K562 (cell line): ENCODE results near the gene TMEM72. TPM values are rescaled to one million over a fixed set of nuclear protein-coding genes. Genes with fewer than 3 reads are reported as not detected.

ENCODE experiments used
- ARID1B ChIP-seq: fragments of 450-650 bp; IDR thresholded peaks from 2 replicates; pipeline ENCODE4 v1.6.1; 2016; ENCODE audit warnings: antibody characterized with exemption, mild to moderate bottlenecking, inconsistent platforms
- ATF1 ChIP-seq, 2 experiments: fragments of 450-650 bp in 1 of 2; IDR thresholded peaks; 2 replicates each; pipeline ENCODE4 v1.6.1; 2016; ENCODE audit warnings: missing compliant biosample characterization in 1 of 2, missing genetic modification characterization in 1 of 2
- BCOR ChIP-seq: fragments of 450-650 bp; IDR thresholded peaks from 2 replicates; pipeline ENCODE4 v1.6.1; 2016
- HMGN3 ChIP-seq: IDR thresholded peaks from 2 replicates; pipeline ENCODE4 v1.6.1; 2011; ENCODE audit warnings: borderline replicate concordance, low read depth, mild to moderate bottlenecking, mixed read lengths, low read length; ENCODE audit not compliant: insufficient read length; ENCODE audit errors: extremely low read depth
- HNRNPLL ChIP-seq: fragments of 200-400 bp; formaldehyde crosslinking; IDR thresholded peaks from 2 replicates; pipeline ENCODE4 v1.6.1; 2017; ENCODE audit warnings: low read length, low read depth, mild to moderate bottlenecking; ENCODE audit not compliant: poor library complexity, severe bottlenecking
- ILK ChIP-seq: fragments of 450-650 bp; IDR thresholded peaks from 2 replicates; pipeline ENCODE4 v1.6.1; 2016; ENCODE audit warnings: missing genetic modification characterization, low read depth, mild to moderate bottlenecking, missing compliant biosample characterization, moderate library complexity, borderline replicate concordance
- L3MBTL2 ChIP-seq: fragments of 450-650 bp; IDR thresholded peaks from 2 replicates; pipeline ENCODE4 v1.6.1; 2016; ENCODE audit warnings: mild to moderate bottlenecking, moderate library complexity
- MEF2D ChIP-seq: conservative IDR thresholded peaks from 2 replicates; pipeline ENCODE4 v1.6.1; 2016; ENCODE audit warnings: low read depth, missing genetic modification characterization, missing compliant biosample characterization
- PHF8 ChIP-seq: fragments of 200-600 bp; sonication (generic); IDR thresholded peaks from 2 replicates; pipeline ENCODE4 v1.6.1; 2012; ENCODE audit warnings: mixed run types, mild to moderate bottlenecking, inconsistent platforms, low read length, moderate library complexity, borderline replicate concordance
- POLR2AphosphoS5 ChIP-seq: IDR thresholded peaks from 2 replicates; pipeline ENCODE4 v1.6.1; 2011; ENCODE audit warnings: mild to moderate bottlenecking, low read depth, low read length, moderate library complexity; ENCODE audit not compliant: control insufficient read depth, insufficient read depth
- RCOR1 ChIP-seq, 2 experiments: IDR thresholded peaks; 2 replicates each; pipeline ENCODE4 v1.6.1; 2012; ENCODE audit warnings: low read depth in 2 of 2, low read length in 2 of 2, borderline replicate concordance in 1 of 2, improper control_type of control experiment in 1 of 2
- SMAD4 ChIP-seq: fragments of 250-450 bp; sonication (Bioruptor Pico); conservative IDR thresholded peaks from 2 replicates; pipeline ENCODE4 v1.8.0; 2021; ENCODE audit warnings: inconsistent platforms, mild to moderate bottlenecking, moderate library complexity
- SNIP1 ChIP-seq: fragments of 450-650 bp; IDR thresholded peaks from 2 replicates; pipeline ENCODE4 v1.7.1; 2017; ENCODE audit warnings: low read depth, mild to moderate bottlenecking
- SRSF1 ChIP-seq: fragments of 200-400 bp; formaldehyde crosslinking; IDR thresholded peaks from 2 replicates; pipeline ENCODE4 v1.6.1; 2017; ENCODE audit warnings: mild to moderate bottlenecking, low read depth, low read length, moderate library complexity
- ZFX ChIP-seq: sonication (generic); formaldehyde crosslinking; IDR thresholded peaks from 2 replicates; pipeline ENCODE4 v1.8.0; 2022; ENCODE audit warnings: mild to moderate bottlenecking, missing genetic modification reagents, moderate library complexity
- ZNF212 ChIP-seq: fragments of 450-650 bp; formaldehyde crosslinking; IDR thresholded peaks from 2 replicates; pipeline ENCODE4 v1.4.0; 2020; ENCODE audit warnings: mild to moderate bottlenecking
- polyA plus RNA-seq, 8 experiments: library from polyadenylated mRNA; depleted of rRNA in 4 of 8; stranded (reverse) in 5 of 8; unstranded in 3 of 8; fragments of >200 nt; fragmentation: Nextera tagmentation in 2 of 8; fragmentation: Illumina TruSeq in 1 of 8; extraction: Ambion mirVana in 2 of 8; extraction: Trizol in 1 of 8; gene quantifications; 2 replicates each; pipeline versions ENCODE4 v1.2.1 to v1.2.3, GENCODE V29; 2011 to 2014; ENCODE audit warnings: inconsistent platforms in 1 of 8, missing spikeins in 1 of 8
- total RNA-seq, 7 experiments: library from RNA; depleted of rRNA in 6 of 7; stranded (reverse); fragments of >200 nt in 6 of 7; fragmentation: Illumina TruSeq in 2 of 7; extraction: Trizol in 2 of 7; gene quantifications; 2 replicates each; pipeline versions ENCODE4 v1.2.1 to v1.2.3, GENCODE V29; 2011 to 2021; ENCODE audit warnings: low replicate concordance in 1 of 7
- TF ChIP-seq, protein P1 (sequence below): IDR thresholded peaks from 3 replicates; pipeline ENCODE4 v1.6.1; 2011; ENCODE audit warnings: borderline replicate concordance, mild to moderate bottlenecking, moderate library complexity; ENCODE audit not compliant: insufficient read length; ENCODE audit errors: extremely low read depth
- TF ChIP-seq, protein P2 (sequence below), 2 experiments: fragments of 150-350 bp in 1 of 2; IDR thresholded peaks; 2 replicates each; pipeline ENCODE4 v1.6.1; 2012 to 2016; ENCODE audit warnings: low read depth in 2 of 2, low read length in 2 of 2, mild to moderate bottlenecking in 1 of 2, moderate library complexity in 1 of 2
- TF ChIP-seq, protein P3 (sequence below): fragments of 450-650 bp; formaldehyde crosslinking; IDR thresholded peaks from 2 replicates; pipeline ENCODE4 v1.4.0; 2022; ENCODE audit warnings: mild to moderate bottlenecking, moderate library complexity

TMEM72 gene
- total and polyA plus RNA-seq, 9 of the 15 experiments (the other 6 are each of a cell fraction or from before 2014, with no cell fraction given): not detected

DNA sequence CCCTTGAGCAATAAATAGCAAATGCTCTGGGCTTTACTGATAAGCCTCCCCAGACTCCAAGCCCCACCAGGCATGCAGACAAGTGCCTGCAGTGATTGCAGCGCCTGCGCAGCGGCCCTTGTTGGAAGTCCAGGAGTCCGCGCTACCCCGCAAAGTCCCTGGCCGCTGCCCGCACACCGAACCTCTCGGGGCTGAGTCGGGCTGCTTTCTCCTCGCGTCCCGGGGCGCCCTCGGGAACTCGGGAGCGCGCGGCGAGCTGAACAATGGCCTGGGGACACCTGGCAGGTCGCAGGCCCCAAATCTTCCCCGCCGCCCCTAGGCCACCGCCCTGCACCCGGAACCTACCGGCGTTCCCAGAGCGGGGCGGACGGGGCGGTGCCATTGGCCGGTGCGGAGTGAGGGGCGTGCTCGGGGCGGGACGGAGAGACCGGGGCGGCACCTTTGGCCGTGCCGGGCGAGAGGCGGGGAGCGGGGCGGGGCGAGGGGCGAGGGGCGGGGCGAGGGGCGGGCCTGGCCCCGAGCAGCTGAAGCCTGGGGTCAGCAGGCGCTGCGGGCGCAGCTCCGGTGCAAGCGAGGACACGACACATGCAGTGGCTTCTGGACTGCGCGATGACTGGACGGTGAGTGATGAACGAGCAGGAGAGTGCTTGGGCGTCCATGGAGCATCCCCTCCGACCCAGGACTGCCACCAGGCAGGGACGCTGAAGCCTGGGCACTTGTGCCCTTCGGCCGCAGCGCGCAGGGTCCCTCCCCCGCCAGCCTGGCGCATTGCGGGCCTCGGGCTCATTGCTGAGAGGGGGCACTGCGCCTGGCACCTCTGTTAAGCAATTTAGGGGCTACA is 48.3 kb downstream of the TMEM72 start, which contains the start of gene RASSF4 (continued):
- TF ChIP-seq PHF8: peak; percentile 80
- peak; percentile 60 for TF ChIP-seq ARID1B
- TF ChIP-seq, protein P1, sequence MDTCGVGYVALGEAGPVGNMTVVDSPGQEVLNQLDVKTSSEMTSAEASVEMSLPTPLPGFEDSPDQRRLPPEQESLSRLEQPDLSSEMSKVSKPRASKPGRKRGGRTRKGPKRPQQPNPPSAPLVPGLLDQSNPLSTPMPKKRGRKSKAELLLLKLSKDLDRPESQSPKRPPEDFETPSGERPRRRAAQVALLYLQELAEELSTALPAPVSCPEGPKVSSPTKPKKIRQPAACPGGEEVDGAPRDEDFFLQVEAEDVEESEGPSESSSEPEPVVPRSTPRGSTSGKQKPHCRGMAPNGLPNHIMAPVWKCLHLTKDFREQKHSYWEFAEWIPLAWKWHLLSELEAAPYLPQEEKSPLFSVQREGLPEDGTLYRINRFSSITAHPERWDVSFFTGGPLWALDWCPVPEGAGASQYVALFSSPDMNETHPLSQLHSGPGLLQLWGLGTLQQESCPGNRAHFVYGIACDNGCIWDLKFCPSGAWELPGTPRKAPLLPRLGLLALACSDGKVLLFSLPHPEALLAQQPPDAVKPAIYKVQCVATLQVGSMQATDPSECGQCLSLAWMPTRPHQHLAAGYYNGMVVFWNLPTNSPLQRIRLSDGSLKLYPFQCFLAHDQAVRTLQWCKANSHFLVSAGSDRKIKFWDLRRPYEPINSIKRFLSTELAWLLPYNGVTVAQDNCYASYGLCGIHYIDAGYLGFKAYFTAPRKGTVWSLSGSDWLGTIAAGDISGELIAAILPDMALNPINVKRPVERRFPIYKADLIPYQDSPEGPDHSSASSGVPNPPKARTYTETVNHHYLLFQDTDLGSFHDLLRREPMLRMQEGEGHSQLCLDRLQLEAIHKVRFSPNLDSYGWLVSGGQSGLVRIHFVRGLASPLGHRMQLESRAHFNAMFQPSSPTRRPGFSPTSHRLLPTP: no peak
- TF ChIP-seq, protein P2, sequence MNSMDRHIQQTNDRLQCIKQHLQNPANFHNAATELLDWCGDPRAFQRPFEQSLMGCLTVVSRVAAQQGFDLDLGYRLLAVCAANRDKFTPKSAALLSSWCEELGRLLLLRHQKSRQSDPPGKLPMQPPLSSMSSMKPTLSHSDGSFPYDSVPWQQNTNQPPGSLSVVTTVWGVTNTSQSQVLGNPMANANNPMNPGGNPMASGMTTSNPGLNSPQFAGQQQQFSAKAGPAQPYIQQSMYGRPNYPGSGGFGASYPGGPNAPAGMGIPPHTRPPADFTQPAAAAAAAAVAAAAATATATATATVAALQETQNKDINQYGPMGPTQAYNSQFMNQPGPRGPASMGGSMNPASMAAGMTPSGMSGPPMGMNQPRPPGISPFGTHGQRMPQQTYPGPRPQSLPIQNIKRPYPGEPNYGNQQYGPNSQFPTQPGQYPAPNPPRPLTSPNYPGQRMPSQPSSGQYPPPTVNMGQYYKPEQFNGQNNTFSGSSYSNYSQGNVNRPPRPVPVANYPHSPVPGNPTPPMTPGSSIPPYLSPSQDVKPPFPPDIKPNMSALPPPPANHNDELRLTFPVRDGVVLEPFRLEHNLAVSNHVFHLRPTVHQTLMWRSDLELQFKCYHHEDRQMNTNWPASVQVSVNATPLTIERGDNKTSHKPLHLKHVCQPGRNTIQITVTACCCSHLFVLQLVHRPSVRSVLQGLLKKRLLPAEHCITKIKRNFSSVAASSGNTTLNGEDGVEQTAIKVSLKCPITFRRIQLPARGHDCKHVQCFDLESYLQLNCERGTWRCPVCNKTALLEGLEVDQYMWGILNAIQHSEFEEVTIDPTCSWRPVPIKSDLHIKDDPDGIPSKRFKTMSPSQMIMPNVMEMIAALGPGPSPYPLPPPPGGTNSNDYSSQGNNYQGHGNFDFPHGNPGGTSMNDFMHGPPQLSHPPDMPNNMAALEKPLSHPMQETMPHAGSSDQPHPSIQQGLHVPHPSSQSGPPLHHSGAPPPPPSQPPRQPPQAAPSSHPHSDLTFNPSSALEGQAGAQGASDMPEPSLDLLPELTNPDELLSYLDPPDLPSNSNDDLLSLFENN (IDR thresholded peaks at IDR 0.05; ENCODE audit: low read depth in 2 of 2, low read length in 2 of 2): no peak
- TF ChIP-seq HMGN3: peak; percentile 71
- TF ChIP-seq POLR2AphosphoS5: 0 out of 2 replicates have a peak, but pooled peaks have one; percentile 32
- TF ChIP-seq ZNF212 (CRISPR knock-in tag): 0 out of 2 replicates have a peak, but pooled peaks have one; percentile 26
- TF ChIP-seq HNRNPLL: peak; percentile 63
- TF ChIP-seq, protein P3, sequence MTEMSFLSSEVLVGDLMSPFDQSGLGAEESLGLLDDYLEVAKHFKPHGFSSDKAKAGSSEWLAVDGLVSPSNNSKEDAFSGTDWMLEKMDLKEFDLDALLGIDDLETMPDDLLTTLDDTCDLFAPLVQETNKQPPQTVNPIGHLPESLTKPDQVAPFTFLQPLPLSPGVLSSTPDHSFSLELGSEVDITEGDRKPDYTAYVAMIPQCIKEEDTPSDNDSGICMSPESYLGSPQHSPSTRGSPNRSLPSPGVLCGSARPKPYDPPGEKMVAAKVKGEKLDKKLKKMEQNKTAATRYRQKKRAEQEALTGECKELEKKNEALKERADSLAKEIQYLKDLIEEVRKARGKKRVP (CRISPR knock-in tag): peak; percentile 35; the same call in 1 of the 2 replicates
- TF ChIP-seq ATF1 (CRISPR knock-in tag; IDR thresholded peaks at IDR 0.05): no peak
- peak; percentile 46; the same call in 1 of the 2 replicates for TF ChIP-seq ATF1 (tag; IDR thresholded peaks at IDR 0.05)
- no peak for TF ChIP-seq ILK (tag)
- TF ChIP-seq MEF2D (tag): no peak
- TF ChIP-seq SMAD4 (CRISPR knock-in tag): peak; percentile 77
- no peak for TF ChIP-seq SRSF1
- TF ChIP-seq BCOR: peak; percentile 45; the same call in 1 of the 2 replicates
- TF ChIP-seq SNIP1: no peak
- TF ChIP-seq RCOR1 (IDR thresholded peaks at IDR 0.05; ENCODE audit: borderline replicate concordance in 1 of 2, low read depth in 2 of 2, low read length in 2 of 2): peak; percentile 93 to 97
- TF ChIP-seq L3MBTL2: peak; percentile 56; the same call in 1 of the 2 replicates
- peak; percentile 89 for TF ChIP-seq ZFX (CRISPR knock-in tag)
